A673 (cell line): ENCODE measurements around the gene ROMO1.

Source experiments
- EZH2 ChIP-seq: fragments of 200-600 bp; sonication (generic); IDR thresholded peaks from 2 replicates; pipeline ENCODE4 v1.6.1; 2017; ENCODE audit warnings: borderline replicate concordance, low read depth, mild to moderate bottlenecking, mixed read lengths, antibody characterized with exemption, low read length; ENCODE audit not compliant: poor library complexity, severe bottlenecking
- TF ChIP-seq, protein P1 (sequence below): fragments of 300-800, 200-600 bp; sonication (generic); conservative IDR thresholded peaks from 2 replicates; pipeline ENCODE4 v1.5.1; 2017; ENCODE audit warnings: low read depth, mild to moderate bottlenecking, antibody characterized with exemption, low read length, moderate library complexity, mixed read lengths

DNA sequence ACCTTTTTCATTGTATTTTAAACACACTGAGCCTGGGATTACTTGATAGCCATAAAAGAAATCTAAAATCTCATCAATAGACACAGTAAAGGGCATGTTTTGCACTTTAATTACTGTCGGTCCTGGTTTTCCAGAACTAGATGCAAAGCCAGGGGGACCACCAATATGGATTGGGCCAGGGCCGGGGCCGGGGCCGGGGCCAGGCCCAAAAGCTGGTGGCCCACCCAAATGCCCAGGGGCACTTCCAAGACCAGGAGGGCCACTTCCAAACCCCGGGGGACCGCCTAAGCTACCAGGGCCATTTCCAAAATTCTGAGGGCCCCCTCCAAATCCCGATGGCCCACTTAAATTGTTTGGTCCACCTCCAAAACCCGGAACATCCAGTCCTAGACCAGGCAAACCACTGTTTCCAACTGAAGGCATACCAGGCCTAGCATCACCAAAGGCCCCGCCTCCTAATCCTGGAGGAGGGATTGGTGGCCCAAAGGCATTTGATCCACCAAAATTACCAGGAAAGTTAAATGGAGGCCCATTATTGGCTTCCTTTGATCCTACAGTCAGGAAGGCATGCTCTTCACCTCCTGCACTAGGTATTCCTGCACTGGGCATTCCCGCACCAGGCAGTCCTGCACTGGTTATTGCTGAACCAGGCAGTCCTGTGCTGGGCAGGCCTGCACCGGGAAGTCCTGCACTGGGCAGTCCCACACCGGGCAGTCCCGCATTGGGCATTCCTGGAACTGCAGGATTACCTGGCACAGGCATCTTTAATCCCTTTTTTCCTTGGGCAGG is 46.4 kb upstream of the ROMO1 start:
- TF ChIP-seq EZH2, result no peak
- TF ChIP-seq, protein P1, sequence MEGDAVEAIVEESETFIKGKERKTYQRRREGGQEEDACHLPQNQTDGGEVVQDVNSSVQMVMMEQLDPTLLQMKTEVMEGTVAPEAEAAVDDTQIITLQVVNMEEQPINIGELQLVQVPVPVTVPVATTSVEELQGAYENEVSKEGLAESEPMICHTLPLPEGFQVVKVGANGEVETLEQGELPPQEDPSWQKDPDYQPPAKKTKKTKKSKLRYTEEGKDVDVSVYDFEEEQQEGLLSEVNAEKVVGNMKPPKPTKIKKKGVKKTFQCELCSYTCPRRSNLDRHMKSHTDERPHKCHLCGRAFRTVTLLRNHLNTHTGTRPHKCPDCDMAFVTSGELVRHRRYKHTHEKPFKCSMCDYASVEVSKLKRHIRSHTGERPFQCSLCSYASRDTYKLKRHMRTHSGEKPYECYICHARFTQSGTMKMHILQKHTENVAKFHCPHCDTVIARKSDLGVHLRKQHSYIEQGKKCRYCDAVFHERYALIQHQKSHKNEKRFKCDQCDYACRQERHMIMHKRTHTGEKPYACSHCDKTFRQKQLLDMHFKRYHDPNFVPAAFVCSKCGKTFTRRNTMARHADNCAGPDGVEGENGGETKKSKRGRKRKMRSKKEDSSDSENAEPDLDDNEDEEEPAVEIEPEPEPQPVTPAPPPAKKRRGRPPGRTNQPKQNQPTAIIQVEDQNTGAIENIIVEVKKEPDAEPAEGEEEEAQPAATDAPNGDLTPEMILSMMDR, result no peak
